Measurements from ENCODE around the gene TM4SF20. TPM values are rescaled to one million over a fixed set of nuclear protein-coding genes. Genes with fewer than 3 reads are reported as not detected.
"Not testable (repeated sequence)": the region's sequence is repeated elsewhere in the genome, so short reads cannot be mapped to it uniquely, and the experiment has no call there.

TM4SF20 gene
- polyA plus RNA-seq, 4 donors, result 175 to 336 (median 206) TPM

GRCh38 chr2:227367427-227367795 lies 11.7 kb downstream of the TM4SF20 start:
- H3K27me3 ChIP-seq (ENCODE audit: control insufficient read depth in 3 of 3, insufficient read depth in 3 of 3, low read length in 3 of 3), result no peaks in the 10 kb centered on the region
- no peak overlapping the region for H3K4me3 ChIP-seq (ENCODE audit: low read depth in 1 of 3, low read length in 3 of 3)
- H3K4me1 ChIP-seq (ENCODE audit: control insufficient read depth in 3 of 3, insufficient read depth in 2 of 3, low read depth in 1 of 3, low read length in 2 of 3), result no peaks in the 10 kb centered on the region
- no peak for FAIRE-seq
- 73 to 92% (median 92%) methylated on average over 3 of the region's 3 CpGs for WGBS, 3 donors
- peaks cover 0 to 20% (median 9%) of the 10 kb centered on the region in 3 donors for H3K36me3 ChIP-seq (ENCODE audit: control insufficient read depth in 3 of 3, insufficient read depth in 2 of 3, low read depth in 1 of 3, low read length in 3 of 3)
- no peaks in the 10 kb centered on the region for H3K9me3 ChIP-seq (ENCODE audit: control insufficient read depth in 2 of 2, insufficient read depth in 1 of 2, low read depth in 1 of 2, low read length in 1 of 2)
- no peak overlapping the region for H3K27ac ChIP-seq (ENCODE audit: low read depth in 1 of 3, low read length in 2 of 3)
- no peak for DNase-seq

GRCh38 chr2:227366769-227367426 lies 12.2 kb downstream of the TM4SF20 start:
- FAIRE-seq (no peak), DNase-seq (no peak)
- no peaks in the 10 kb centered on the region for H3K9me3 ChIP-seq (ENCODE audit: control insufficient read depth in 2 of 2, insufficient read depth in 1 of 2, low read depth in 1 of 2, low read length in 1 of 2)
- peaks cover 0 to 20% (median 11%) of the 10 kb centered on the region in 3 donors for H3K36me3 ChIP-seq (ENCODE audit: control insufficient read depth in 3 of 3, insufficient read depth in 2 of 3, low read depth in 1 of 3, low read length in 3 of 3)
- no peaks in the 10 kb centered on the region for H3K27me3 ChIP-seq (ENCODE audit: control insufficient read depth in 3 of 3, insufficient read depth in 3 of 3, low read length in 3 of 3)
- peak overlapping the region in 1 of 3 donors; percentile 45 for H3K27ac ChIP-seq (ENCODE audit: low read depth in 1 of 3, low read length in 2 of 3)
- 64 to 90% (median 77%) methylated on average over 11 of the region's 11 CpGs for WGBS, 3 donors
- no peaks in the 10 kb centered on the region for H3K4me1 ChIP-seq (ENCODE audit: control insufficient read depth in 3 of 3, insufficient read depth in 2 of 3, low read depth in 1 of 3, low read length in 2 of 3)
- H3K4me3 ChIP-seq (ENCODE audit: low read depth in 1 of 3, low read length in 3 of 3), result no peak overlapping the region

GRCh38 chr2:227365833-227366232 lies 13.3 kb downstream of the TM4SF20 start:
- 31 to 45% (median 41%) methylated on average over 3 of the region's 3 CpGs for WGBS, 3 donors
- Histone ChIP-seq H3K27ac (ENCODE audit: low read depth in 1 of 3, low read length in 2 of 3) (no peak overlapping the region), H3K27me3 (ENCODE audit: control insufficient read depth in 3 of 3, insufficient read depth in 3 of 3, low read length in 3 of 3) (no peaks in the 10 kb centered on the region), H3K4me1 (ENCODE audit: control insufficient read depth in 3 of 3, insufficient read depth in 2 of 3, low read depth in 1 of 3, low read length in 2 of 3) (no peaks in the 10 kb centered on the region), H3K9me3 (ENCODE audit: control insufficient read depth in 2 of 2, insufficient read depth in 1 of 2, low read depth in 1 of 2, low read length in 1 of 2) (no peaks in the 10 kb centered on the region), H3K4me3 (ENCODE audit: low read depth in 1 of 3, low read length in 3 of 3) (no peak overlapping the region), H3K36me3 (ENCODE audit: control insufficient read depth in 3 of 3, insufficient read depth in 2 of 3, low read depth in 1 of 3, low read length in 3 of 3) (peaks cover 4 to 20% (median 15%) of the 10 kb centered on the region in 3 donors)
- no peak for DNase-seq
- no peak for FAIRE-seq

- not testable (repeated sequence) for FAIRE-seq; H3K27ac ChIP-seq (ENCODE audit: low read depth in 1 of 3, low read length in 2 of 3); DNase-seq; H3K4me3 ChIP-seq (ENCODE audit: low read depth in 1 of 3, low read length in 3 of 3); H3K4me1 ChIP-seq (ENCODE audit: control insufficient read depth in 3 of 3, insufficient read depth in 2 of 3, low read depth in 1 of 3, low read length in 2 of 3); H3K9me3 ChIP-seq (ENCODE audit: control insufficient read depth in 2 of 2, insufficient read depth in 1 of 2, low read depth in 1 of 2, low read length in 1 of 2); H3K27me3 ChIP-seq (ENCODE audit: control insufficient read depth in 3 of 3, insufficient read depth in 3 of 3, low read length in 3 of 3)
- WGBS, 3 donors, result 93 to 95% (median 95%) methylated on average over 11 of the region's 11 CpGs
- H3K36me3 ChIP-seq (ENCODE audit: control insufficient read depth in 3 of 3, insufficient read depth in 2 of 3, low read depth in 1 of 3, low read length in 3 of 3), result peaks cover 4 to 20% (median 20%) of the 10 kb centered on the region in 3 donors
Observed at GRCh38 chr2:227364585-227365263, 14.4 kb downstream of the TM4SF20 start.

- FAIRE-seq (no peak), DNase-seq (peak in 1 of 2 donors; percentile 19)
- Histone ChIP-seq H3K27ac (ENCODE audit: low read depth in 1 of 3, low read length in 2 of 3) (no peak overlapping the region), H3K9me3 (ENCODE audit: control insufficient read depth in 2 of 2, insufficient read depth in 1 of 2, low read depth in 1 of 2, low read length in 1 of 2) (no peaks in the 10 kb centered on the region), H3K4me3 (ENCODE audit: low read depth in 1 of 3, low read length in 3 of 3) (no peak overlapping the region), H3K36me3 (ENCODE audit: control insufficient read depth in 3 of 3, insufficient read depth in 2 of 3, low read depth in 1 of 3, low read length in 3 of 3) (peaks cover 4 to 20% (median 17%) of the 10 kb centered on the region in 3 donors), H3K27me3 (ENCODE audit: control insufficient read depth in 3 of 3, insufficient read depth in 3 of 3, low read length in 3 of 3) (no peaks in the 10 kb centered on the region), H3K4me1 (ENCODE audit: control insufficient read depth in 3 of 3, insufficient read depth in 2 of 3, low read depth in 1 of 3, low read length in 2 of 3) (no peaks in the 10 kb centered on the region)
- WGBS, 3 donors, result 89 to 91% (median 91%) methylated on average over 6 of the region's 6 CpGs
Observed at GRCh38 chr2:227363756-227364155, 15.3 kb downstream of the TM4SF20 start.

- FAIRE-seq, result no peak
- no peak for DNase-seq
- Histone ChIP-seq H3K4me1 (ENCODE audit: control insufficient read depth in 3 of 3, insufficient read depth in 2 of 3, low read depth in 1 of 3, low read length in 2 of 3) (no peaks in the 10 kb centered on the region), H3K27ac (ENCODE audit: low read depth in 1 of 3, low read length in 2 of 3) (no peak overlapping the region), H3K27me3 (ENCODE audit: control insufficient read depth in 3 of 3, insufficient read depth in 3 of 3, low read length in 3 of 3) (no peaks in the 10 kb centered on the region), H3K9me3 (ENCODE audit: control insufficient read depth in 2 of 2, insufficient read depth in 1 of 2, low read depth in 1 of 2, low read length in 1 of 2) (no peaks in the 10 kb centered on the region), H3K36me3 (ENCODE audit: control insufficient read depth in 3 of 3, insufficient read depth in 2 of 3, low read depth in 1 of 3, low read length in 3 of 3) (peaks cover 14 to 20% (median 19%) of the 10 kb centered on the region in 3 donors), H3K4me3 (ENCODE audit: low read depth in 1 of 3, low read length in 3 of 3) (no peak overlapping the region)
- 68 to 81% (median 80%) methylated on average over 5 of the region's 5 CpGs for WGBS, 3 donors
Observed at GRCh38 chr2:227360351-227360750, 18.8 kb downstream of the TM4SF20 start.

GRCh38 chr2:227351639-227352038 lies 27.5 kb downstream of the TM4SF20 start:
- 65 to 69% (median 68%) methylated on average over 4 of the region's 4 CpGs for WGBS, 3 donors
- Histone ChIP-seq H3K36me3 (ENCODE audit: control insufficient read depth in 3 of 3, insufficient read depth in 2 of 3, low read depth in 1 of 3, low read length in 3 of 3) (peaks cover 7 to 10% (median 10%) of the 10 kb centered on the region in 3 donors), H3K27me3 (ENCODE audit: control insufficient read depth in 3 of 3, insufficient read depth in 3 of 3, low read length in 3 of 3) (no peaks in the 10 kb centered on the region), H3K4me1 (ENCODE audit: control insufficient read depth in 3 of 3, insufficient read depth in 2 of 3, low read depth in 1 of 3, low read length in 2 of 3) (no peaks in the 10 kb centered on the region), H3K9me3 (ENCODE audit: control insufficient read depth in 2 of 2, insufficient read depth in 1 of 2, low read depth in 1 of 2, low read length in 1 of 2) (no peaks in the 10 kb centered on the region), H3K27ac (ENCODE audit: low read depth in 1 of 3, low read length in 2 of 3) (no peak overlapping the region), H3K4me3 (ENCODE audit: low read depth in 1 of 3, low read length in 3 of 3) (no peak overlapping the region)
- DNase-seq (no peak), FAIRE-seq (no peak)

- Histone ChIP-seq H3K4me1 (ENCODE audit: control insufficient read depth in 3 of 3, insufficient read depth in 2 of 3, low read depth in 1 of 3, low read length in 2 of 3) (no peaks in the 10 kb centered on the region), H3K27ac (ENCODE audit: low read depth in 1 of 3, low read length in 2 of 3) (no peak overlapping the region), H3K4me3 (ENCODE audit: low read depth in 1 of 3, low read length in 3 of 3) (no peak overlapping the region), H3K36me3 (ENCODE audit: control insufficient read depth in 3 of 3, insufficient read depth in 2 of 3, low read depth in 1 of 3, low read length in 3 of 3) (peaks cover 2 to 8% (median 7%) of the 10 kb centered on the region in 3 donors), H3K9me3 (ENCODE audit: control insufficient read depth in 2 of 2, insufficient read depth in 1 of 2, low read depth in 1 of 2, low read length in 1 of 2) (no peaks in the 10 kb centered on the region), H3K27me3 (ENCODE audit: control insufficient read depth in 3 of 3, insufficient read depth in 3 of 3, low read length in 3 of 3) (no peaks in the 10 kb centered on the region)
- WGBS, 3 donors, result 66 to 86% (median 79%) methylated on average over 7 of the region's 7 CpGs
- DNase-seq (no peak), FAIRE-seq (no peak)
Observed at GRCh38 chr2:227349989-227350612, 29.0 kb downstream of the TM4SF20 start.

Measured in small intestine (tissue), 7 donors.